IMR-90 (cell line): ENCODE measurements around the gene XAF1. TPM values are rescaled to one million over a fixed set of nuclear protein-coding genes. Genes with fewer than 3 reads are reported as not detected.

ENCODE experiments used
- ATAC-seq: fragments of 200-7000 bp; cut with Tn5 transposase; 2 replicates; pipeline ENCODE4 v1.9.1; 2020; ENCODE audit warnings: low read depth, mild to moderate bottlenecking, moderate library complexity
- BruUV-seq: library from RNA; stranded (reverse); fragments of 400-500 nt; replicated peaks from 2 replicates; lab custom pipeline; 2021; lab: Mats Ljungman, UMichigan
- CTCF ChIA-PET: fragments of 300-600 bp; formaldehyde crosslinking; extraction: SDS; loops from one replicate; lab custom pipeline; 2021; ENCODE audit warnings: antibody characterized with exemption; lab: Yijun Ruan, JAX
- POLR2A ChIA-PET: fragments of 300-600 bp; sonication (Branson Sonifier 250); formaldehyde crosslinking; loops from one replicate; lab custom pipeline; 2022; ENCODE audit warnings: antibody characterized with exemption; ENCODE audit not compliant: unreplicated experiment; lab: Charles Lee
- DNase-seq: peaks from one replicate; pipeline ENCODE4 v3.0.0; 2013
- H2AFZ ChIP-seq: replicated peaks from 2 replicates; pipeline ENCODE3; 2013; ENCODE audit warnings: low read length, mild to moderate bottlenecking; ENCODE audit not compliant: poor library complexity
- H2AK5ac ChIP-seq: 2 replicates; pipeline ENCODE4 v1.6.1; 2013; ENCODE audit warnings: low read depth, low read length, inconsistent platforms
- H2AK9ac ChIP-seq: replicated peaks from 2 replicates; pipeline ENCODE3; 2013; ENCODE audit warnings: mild to moderate bottlenecking, low read depth, low read length, moderate library complexity; ENCODE audit not compliant: poor library complexity
- H2BK120ac ChIP-seq: 2 replicates; pipeline ENCODE4 v1.6.1; 2013; ENCODE audit warnings: low read depth, low read length, inconsistent platforms
- H2BK15ac ChIP-seq: 3 replicates; pipeline ENCODE4 v1.6.1; 2013; ENCODE audit warnings: low read depth, low read length, inconsistent platforms
- H2BK20ac ChIP-seq: 2 replicates; pipeline ENCODE4 v1.6.1; 2013; ENCODE audit warnings: low read depth, mild to moderate bottlenecking, inconsistent platforms, low read length, moderate library complexity
- H2BK5ac ChIP-seq: 2 replicates; pipeline ENCODE4 v1.6.1; 2013; ENCODE audit warnings: mild to moderate bottlenecking, low read depth, low read length, inconsistent platforms; ENCODE audit not compliant: poor library complexity, severe bottlenecking
- H3K14ac ChIP-seq: replicated peaks from 2 replicates; pipeline ENCODE4 v1.6.1; 2013; ENCODE audit warnings: low read depth, low read length, inconsistent platforms
- H3K18ac ChIP-seq: 2 replicates; pipeline ENCODE4 v1.6.1; 2013; ENCODE audit warnings: low read depth, low read length, control low read depth
- H3K23ac ChIP-seq: 2 replicates; pipeline ENCODE4 v1.6.1; 2013; ENCODE audit warnings: low read depth, low read length, inconsistent platforms
- H3K27ac ChIP-seq: 2 replicates; pipeline ENCODE4 v1.5.1; 2013; ENCODE audit warnings: mild to moderate bottlenecking, control low read depth, low read length; ENCODE audit not compliant: insufficient read depth
- H3K27me3 ChIP-seq: 2 replicates; pipeline ENCODE4 v1.6.1; 2013; ENCODE audit warnings: low read length; ENCODE audit not compliant: control insufficient read depth, insufficient read depth
- H3K36me3 ChIP-seq: 2 replicates; pipeline ENCODE4 v1.6.1; 2013; ENCODE audit warnings: low read length, mixed read lengths; ENCODE audit not compliant: control insufficient read depth, insufficient read depth
- H3K4ac ChIP-seq: 2 replicates; pipeline ENCODE4 v1.6.1; 2013; ENCODE audit warnings: low read depth, low read length, inconsistent platforms
- H3K4me1 ChIP-seq: 2 replicates; pipeline ENCODE4 v1.6.1; 2013; ENCODE audit warnings: low read length, mixed read lengths; ENCODE audit not compliant: control insufficient read depth, insufficient read depth
- H3K4me2 ChIP-seq: 2 replicates; pipeline ENCODE4 v1.6.1; 2013; ENCODE audit warnings: low read depth, mild to moderate bottlenecking, control low read depth, low read length, moderate library complexity
- H3K4me3 ChIP-seq: 2 replicates; pipeline ENCODE4 v1.5.1; 2013; ENCODE audit warnings: low read depth, mild to moderate bottlenecking, control low read depth, low read length, moderate library complexity; ENCODE audit not compliant: insufficient read depth
- H3K56ac ChIP-seq: 2 replicates; pipeline ENCODE4 v1.6.1; 2013; ENCODE audit warnings: low read length, inconsistent platforms; ENCODE audit not compliant: insufficient read depth; ENCODE audit errors: extremely low read depth
- H3K79me1 ChIP-seq, 2 experiments: 2 replicates each; pipeline ENCODE4 v1.6.1; 2013; ENCODE audit warnings: low read length in 2 of 2, inconsistent platforms in 1 of 2, low read depth in 1 of 2
- H3K9ac ChIP-seq: 2 replicates; pipeline ENCODE4 v1.6.1; 2013; ENCODE audit warnings: low read depth, low read length, control low read depth
- H3K9me1 ChIP-seq: 2 replicates; pipeline ENCODE4 v1.6.1; 2013; ENCODE audit warnings: low read length, inconsistent platforms; ENCODE audit not compliant: insufficient read depth
- H3K9me3 ChIP-seq: 2 replicates; pipeline ENCODE4 v1.6.1; 2013; ENCODE audit warnings: low read length; ENCODE audit not compliant: control insufficient read depth, insufficient read depth
- H4K20me1 ChIP-seq: 2 replicates; pipeline ENCODE4 v1.6.1; 2013; ENCODE audit warnings: low read length, inconsistent platforms; ENCODE audit not compliant: insufficient read depth
- H4K5ac ChIP-seq: 2 replicates; pipeline ENCODE4 v1.6.1; 2013; ENCODE audit warnings: mild to moderate bottlenecking, low read depth, low read length, control low read depth
- H4K8ac ChIP-seq, 2 experiments: 2 replicates each; pipeline ENCODE4 v1.6.1; 2013; ENCODE audit warnings: low read depth in 2 of 2, low read length in 2 of 2, control low read depth in 1 of 2, inconsistent platforms in 1 of 2
- H4K91ac ChIP-seq: 2 replicates; pipeline ENCODE4 v1.6.1; 2013; ENCODE audit warnings: low read depth, low read length, inconsistent platforms; ENCODE audit not compliant: insufficient read depth
- CEBPB ChIP-seq: IDR thresholded peaks from 2 replicates; pipeline ENCODE4 v1.6.1; 2012; ENCODE audit warnings: low read depth, low read length, improper control_type of control experiment
- CHD1 ChIP-seq: IDR thresholded peaks from 2 replicates; pipeline ENCODE4 v1.6.1; 2012; ENCODE audit warnings: low read depth, low read length, improper control_type of control experiment
- CTCF ChIP-seq: conservative IDR thresholded peaks from 2 replicates; pipeline ENCODE4 v1.5.1; 2012; ENCODE audit warnings: mild to moderate bottlenecking, low read depth, low read length, improper control_type of control experiment
- ELK1 ChIP-seq: fragments of 150-350 bp; IDR thresholded peaks from 2 replicates; pipeline ENCODE4 v1.6.1; 2016; ENCODE audit warnings: low read depth, mild to moderate bottlenecking, low read length, moderate library complexity, borderline replicate concordance
- FOS ChIP-seq: fragments of 150-350 bp; IDR thresholded peaks from 2 replicates; pipeline ENCODE4 v1.6.1; 2016; ENCODE audit warnings: low read depth, low read length
- MAZ ChIP-seq: IDR thresholded peaks from 2 replicates; pipeline ENCODE4 v1.6.1; 2012; ENCODE audit warnings: low read depth, mild to moderate bottlenecking, low read length, improper control_type of control experiment, moderate library complexity, borderline replicate concordance
- MXI1 ChIP-seq: IDR thresholded peaks from 2 replicates; pipeline ENCODE4 v1.6.1; 2012; ENCODE audit warnings: low read depth, mild to moderate bottlenecking, low read length, moderate library complexity, borderline replicate concordance
- NFE2L2 ChIP-seq: fragments of 150-350 bp; IDR thresholded peaks from 2 replicates; pipeline ENCODE4 v1.6.1; 2016; ENCODE audit warnings: low read depth, mild to moderate bottlenecking, low read length
- POLR2A ChIP-seq: IDR thresholded peaks from 2 replicates; pipeline ENCODE4 v1.6.1; 2012; ENCODE audit warnings: mild to moderate bottlenecking, low read depth, low read length
- RAD21 ChIP-seq: IDR thresholded peaks from 2 replicates; pipeline ENCODE4 v1.6.1; 2012; ENCODE audit warnings: low read length, improper control_type of control experiment
- RCOR1 ChIP-seq: IDR thresholded peaks from 2 replicates; pipeline ENCODE4 v1.6.1; 2012; ENCODE audit warnings: mild to moderate bottlenecking, low read length, improper control_type of control experiment; ENCODE audit not compliant: insufficient replicate concordance
- SMC3 ChIP-seq: fragments of 150-350 bp; IDR thresholded peaks from 2 replicates; pipeline ENCODE4 v1.6.1; 2016; ENCODE audit warnings: low read depth, mild to moderate bottlenecking, antibody characterized with exemption, low read length, moderate library complexity
- USF2 ChIP-seq: fragments of 150-350 bp; IDR thresholded peaks from 2 replicates; pipeline ENCODE4 v1.6.1; 2017; ENCODE audit warnings: mild to moderate bottlenecking, antibody characterized with exemption, low read length, low read depth
- WGBS, 2 experiments: methylation state at CpG; one replicate each; pipeline versions ENCODE4 v1.1.5 to v1.1.7; 2013; ENCODE audit warnings: missing lambda C conversion rate in 2 of 2; ENCODE audit not compliant: insufficient read length in 1 of 2; ENCODE audit errors: extremely low coverage in 2 of 2; 5-methylcytosine and 5-hydroxymethylcytosine counted together
- dilution Hi-C: fragments of 300-500 bp; cut with HindIII; formaldehyde crosslinking; loops from one replicate; pipeline ENCODE4 v1.14.3; 2018; ENCODE audit warnings: low sequenced_read_pairs; ENCODE audit not compliant: unreplicated experiment
- in situ Hi-C: fragments of 300-500 bp; cut with MboI; formaldehyde crosslinking; loops from 3 replicates; pipeline ENCODE4 v1.14.3; 2019; ENCODE audit warnings: low sequenced_read_pairs, inconsistent platforms, mixed read lengths
- intact Hi-C: fragments of 100-400 bp; cut with micrococcal nuclease; formaldehyde crosslinking; loops from 2 replicates; pipeline ENCODE4 v1.10.0; 2022
- polyA plus RNA-seq, 3 experiments: library from polyadenylated mRNA; depleted of rRNA; stranded (reverse); fragments of >200 nt; gene quantifications; 2 replicates each; pipeline ENCODE4 v1.2.3, GENCODE V29; 2012; ENCODE audit warnings: low replicate concordance in 1 of 3
- total RNA-seq: library from RNA; depleted of rRNA; stranded (reverse); fragments of >200 nt; gene quantifications from 2 replicates; pipeline ENCODE4 v1.2.3, GENCODE V29; 2012

The XAF1 gene
- total and polyA plus RNA-seq, 2 of the 4 experiments (the other 2 are of a cell fraction), result 1.3 to 3.9 TPM

GRCh38 chr17:6811510-6811909 lies 55.7 kb downstream of the XAF1 start:
- 80% methylated on average over 1 of the region's 9 CpGs; no CpG with 5 or more reads in 1 of the 2 experiments for WGBS, 2 experiments
- CTCF ChIA-PET, result no interaction called here

More at GRCh38 chr17:6811510-6811909, 55.7 kb downstream of the XAF1 start:
- TF ChIP-seq MXI1 (no peak), RAD21 (no peak), FOS (no peak), RCOR1 (no peak), MAZ (no peak), USF2 (no peak), POLR2A (no peak), SMC3 (no peak), CHD1 (no peak), ELK1 (no peak), CTCF (no peak), CEBPB (no peak), NFE2L2 (no peak)
- no peak overlapping the region for H2BK5ac ChIP-seq
- H2AK5ac ChIP-seq, result no peak overlapping the region
- no peak for DNase-seq
- H3K9me3 ChIP-seq, result no peaks in the 10 kb centered on the region
- ATAC-seq, result no peak
- no peaks in the 10 kb centered on the region; the same call in 1 of the 2 replicates for H3K27me3 ChIP-seq
- H2BK15ac ChIP-seq, result no peak overlapping the region
- dilution Hi-C loops, result no loop called here
- no peak overlapping the region for H3K14ac ChIP-seq
- no peak overlapping the region for H4K91ac ChIP-seq
- no peak overlapping the region for H2BK20ac ChIP-seq
- H3K27ac ChIP-seq, result no peak overlapping the region
- POLR2A ChIA-PET, result no interaction called here
- H4K8ac ChIP-seq, result no peak overlapping the region
- H3K36me3 ChIP-seq, result no peaks in the 10 kb centered on the region
- no peak overlapping the region for H3K4me3 ChIP-seq
- no peak overlapping the region for H3K9ac ChIP-seq
- no peaks in the 10 kb centered on the region for H4K20me1 ChIP-seq
- H3K23ac ChIP-seq, result no peak overlapping the region
- no peaks in the 10 kb centered on the region for H3K4me1 ChIP-seq
- no peak overlapping the region for H4K5ac ChIP-seq
- no peak overlapping the region for H3K4ac ChIP-seq
- no peak overlapping the region for H2AFZ ChIP-seq
- H2BK120ac ChIP-seq, result no peak overlapping the region
- intact Hi-C loops, result no loop called here
- in situ Hi-C loops, result no loop called here
- H3K9me1 ChIP-seq, result no peaks in the 10 kb centered on the region
- no peak overlapping the region for H3K4me2 ChIP-seq
- H3K56ac ChIP-seq, result no peak overlapping the region
- BruUV-seq, result no TSS peak
- no peak overlapping the region for H3K18ac ChIP-seq
- H2AK9ac ChIP-seq, result no peak overlapping the region
- H3K79me1 ChIP-seq, result no peaks in the 10 kb centered on the region
